SU-DHL-6 (cell line): ENCODE data around the gene CPPED1.

Experiments used
- CTCF ChIP-seq: fragments of 200-600 bp; sonication (generic); IDR thresholded peaks from one replicate; pipeline ENCODE4 v1.5.1; 2017; ENCODE audit warnings: antibody characterized with exemption, mild to moderate bottlenecking, low read length, moderate library complexity; ENCODE audit not compliant: insufficient read depth, poor library complexity, severe bottlenecking
- EZH2phosphoT487 ChIP-seq: fragments of 200-600 bp; sonication (generic), shearing (Covaris generic); conservative IDR thresholded peaks from 2 replicates; pipeline ENCODE4 v1.6.1; 2018; ENCODE audit warnings: mild to moderate bottlenecking, antibody characterized with exemption, low read length, moderate library complexity, mixed read lengths

GRCh38 chr16:12709807-12710206 is 93.9 kb downstream of the CPPED1 start:
- TF ChIP-seq CTCF (no peak), EZH2phosphoT487 (no peak)
